BJ (cell line): Measurements from ENCODE around the gene CLIP1. TPM values are rescaled to one million over a fixed set of nuclear protein-coding genes. Genes with fewer than 3 reads are reported as not detected.
"Not testable (repeated sequence)": the region's sequence is repeated elsewhere in the genome, so short reads cannot be mapped to it uniquely, and the experiment has no call there.

Experiments
- CTCF ChIA-PET: fragments of 350-600 bp; formaldehyde crosslinking; extraction: SDS; loops from one replicate; lab custom pipeline; 2021; ENCODE audit warnings: antibody characterized with exemption, inconsistent platforms; lab: Yijun Ruan, JAX
- POLR2A ChIA-PET: fragments of 300-600 bp; sonication (Branson Sonifier 250); formaldehyde crosslinking; extraction: SDS; loops from one replicate; lab custom pipeline; 2021; ENCODE audit warnings: antibody characterized with exemption; lab: Charles Lee
- DNase-seq: peaks from one replicate; pipeline ENCODE4 v3.0.0-alpha.2; 2011; ENCODE audit warnings: low read depth
- H3K27me3 ChIP-seq: 2 replicates; pipeline ENCODE4 v1.6.0; 2011; ENCODE audit warnings: low read length; ENCODE audit not compliant: control insufficient read depth, insufficient read depth
- H3K36me3 ChIP-seq: 2 replicates; pipeline ENCODE4 v1.5.1; 2011; ENCODE audit warnings: low read length; ENCODE audit not compliant: control insufficient read depth, insufficient read depth
- H3K4me3 ChIP-seq: 2 replicates; pipeline ENCODE4 v1.5.1; 2011; ENCODE audit warnings: low read depth, mild to moderate bottlenecking, control low read depth, low read length
- CTCF ChIP-seq: IDR thresholded peaks from 2 replicates; pipeline ENCODE4 v1.5.1; 2011; ENCODE audit warnings: low read depth, mild to moderate bottlenecking, control low read depth, inconsistent platforms, low read length, moderate library complexity; ENCODE audit not compliant: insufficient read depth
- polyA plus RNA-seq: library from polyadenylated mRNA; depleted of rRNA; stranded (reverse); fragments of >200 nt; gene quantifications from 2 replicates; pipeline ENCODE4 v1.2.3, GENCODE V29; 2011

Gene CLIP1
- polyA plus RNA-seq, 1 experiment, result 104 TPM

GRCh38 chr12:122399592-122400373 is 22.7 kb downstream of the CLIP1 start:
- CTCF ChIA-PET, result interaction anchor here (0.6 to 3.9 kb wide), 31 partner anchors 10 to 352 kb away, joined by 3 to 85 read pairs (median 4); partner anchors contain the start of genes CLIP1, DENR, KNTC1 and RSRC2
- DNase-seq, result peak; percentile 77
- TF ChIP-seq CTCF, result peak; percentile 69
- Histone ChIP-seq H3K27me3 (no peaks in the 10 kb centered on the region), H3K4me3 (no peak overlapping the region), H3K36me3 (peaks cover 2% of the 10 kb centered on the region; the same call in 1 of the 2 replicates)
- POLR2A ChIA-PET, result interaction anchor here (0.6 to 1.6 kb wide), 8 partner anchors 65 to 844 kb away, joined by 3 to 29 read pairs (median 4); no protein-coding TSS in a partner anchor

GRCh38 chr12:122399254-122399591 is 23.2 kb downstream of the CLIP1 start:
- no peaks in the 10 kb centered on the region for H3K27me3 ChIP-seq
- no peak for TF ChIP-seq CTCF
- H3K36me3 ChIP-seq, result peaks cover 2% of the 10 kb centered on the region; the same call in 1 of the 2 replicates
- POLR2A ChIA-PET, result interaction anchor here (1.6 kb wide), 1 partner anchor 72 kb away, joined by 29 read pairs; no protein-coding TSS in a partner anchor
- CTCF ChIA-PET, result interaction anchor here (0.6 to 3.9 kb wide), 24 partner anchors 9 to 353 kb away, joined by 3 to 85 read pairs (median 4); partner anchors contain the start of genes CLIP1 and DENR
- DNase-seq, result no peak
- H3K4me3 ChIP-seq, result no peak overlapping the region

GRCh38 chr12:122397981-122398380 is 24.5 kb downstream of the CLIP1 start:
- POLR2A ChIA-PET, H3K36me3 ChIP-seq, H3K4me3 ChIP-seq, DNase-seq, H3K27me3 ChIP-seq: not testable (repeated sequence)
- CTCF ChIA-PET, result interaction anchor here (1.3 to 3.9 kb wide), 3 partner anchors 8 to 75 kb away, joined by 5 to 85 read pairs (median 9); no protein-coding TSS in a partner anchor

GRCh38 chr12:122395319-122395718 is 27.1 kb downstream of the CLIP1 start:
- CTCF ChIA-PET, result interaction anchor here (0.6 to 1.4 kb wide), 4 partner anchors 8 to 78 kb away, joined by 3 to 5 read pairs (median 4); no protein-coding TSS in a partner anchor
- Histone ChIP-seq H3K4me3 (no peak overlapping the region), H3K27me3 (no peaks in the 10 kb centered on the region), H3K36me3 (peaks cover 2% of the 10 kb centered on the region; the same call in 1 of the 2 replicates)
- TF ChIP-seq CTCF, result no peak
- DNase-seq, result peak; percentile 35
- POLR2A ChIA-PET, result no interaction called here

- no peaks in the 10 kb centered on the region for H3K27me3 ChIP-seq
- peaks cover 2% of the 10 kb centered on the region; the same call in 1 of the 2 replicates for H3K36me3 ChIP-seq
- POLR2A ChIA-PET, result no interaction called here
- no peak for DNase-seq
- CTCF ChIA-PET, result interaction anchor here (0.6 to 1.4 kb wide), 3 partner anchors 9 to 79 kb away, joined by 3 to 5 read pairs (median 4); no protein-coding TSS in a partner anchor
- no peak for TF ChIP-seq CTCF
- no peak overlapping the region for H3K4me3 ChIP-seq
These were observed 27.8 kb downstream of the CLIP1 start for GRCh38 chr12:122394626-122395194.
